GM12878 (cell line): ENCODE data around the gene DPAGT1. TPM values are rescaled to one million over a fixed set of nuclear protein-coding genes. Genes with fewer than 3 reads are reported as not detected.

Experiments used
- CHD4 ChIP-seq: fragments of 200-600 bp; sonication (generic); IDR thresholded peaks from 2 replicates; pipeline ENCODE4 v1.6.1; 2016; ENCODE audit warnings: mild to moderate bottlenecking
- E2F4 ChIP-seq: IDR thresholded peaks from 2 replicates; pipeline ENCODE4 v1.6.1; 2012; ENCODE audit warnings: low read depth, low read length, improper control_type of control experiment
- GABPA ChIP-seq: IDR thresholded peaks from 2 replicates; pipeline ENCODE4 v1.6.1; 2014; ENCODE audit warnings: antibody characterized with exemption, low read depth, mild to moderate bottlenecking, inconsistent platforms
- NFYB ChIP-seq: IDR thresholded peaks from 2 replicates; pipeline ENCODE4 v1.6.1; 2011; ENCODE audit warnings: low read depth, mild to moderate bottlenecking, low read length, improper control_type of control experiment, moderate library complexity; ENCODE audit not compliant: insufficient read depth
- SIX5 ChIP-seq: IDR thresholded peaks from 2 replicates; pipeline ENCODE4 v1.6.1; 2011; ENCODE audit warnings: mild to moderate bottlenecking, low read depth, low read length, moderate library complexity; ENCODE audit not compliant: severe bottlenecking
- SMAD1 ChIP-seq: fragments of 450-650 bp; IDR thresholded peaks from 2 replicates; pipeline ENCODE4 v1.6.1; 2018; ENCODE audit warnings: mild to moderate bottlenecking, low read depth; ENCODE audit not compliant: partially characterized antibody
- SMC3 ChIP-seq: IDR thresholded peaks from 2 replicates; pipeline ENCODE4 v1.6.1; 2011; ENCODE audit warnings: low read length, improper control_type of control experiment, borderline replicate concordance
- ZBTB40 ChIP-seq: fragments of 450-650 bp; IDR thresholded peaks from 2 replicates; pipeline ENCODE4 v1.6.1; 2016; ENCODE audit warnings: mild to moderate bottlenecking, moderate library complexity, borderline replicate concordance
- ZNF24 ChIP-seq: fragments of 450-650 bp; IDR thresholded peaks from 2 replicates; pipeline ENCODE4 v1.6.1; 2017; ENCODE audit warnings: antibody characterized with exemption, mild to moderate bottlenecking
- ZNF592 ChIP-seq: fragments of 450-650 bp; IDR thresholded peaks from 2 replicates; pipeline ENCODE4 v1.6.1; 2017; ENCODE audit warnings: mild to moderate bottlenecking, moderate library complexity
- polyA plus RNA-seq, 11 experiments: library from polyadenylated mRNA; depleted of rRNA in 4 of 11; unstranded in 6 of 11; stranded (reverse) in 5 of 11; fragments of >200 nt; fragmentation: Nextera tagmentation in 4 of 11; fragmentation: Illumina TruSeq in 1 of 11; extraction: Ambion mirVana in 4 of 11; extraction: Trizol in 1 of 11; gene quantifications; 1 replicate in 1 of 11; 2 replicates in 10 of 11; pipeline versions ENCODE4 v1.2.1 to v1.2.3, GENCODE V29; 2011 to 2016; ENCODE audit warnings: inconsistent platforms in 2 of 11, missing spikeins in 2 of 11, low read depth in 1 of 11
- total RNA-seq, 4 experiments: library from RNA; depleted of rRNA in 3 of 4; stranded (reverse); fragments of >200 nt in 3 of 4; fragmentation: Illumina TruSeq in 1 of 4; extraction: Trizol in 1 of 4; gene quantifications; 2 replicates each; pipeline versions ENCODE4 v1.2.1 to v1.2.3, GENCODE V29; 2013 to 2021
- TF ChIP-seq, protein P1 (sequence below): fragments of 450-650 bp; IDR thresholded peaks from 2 replicates; pipeline ENCODE4 v1.6.1; 2014; ENCODE audit warnings: mild to moderate bottlenecking
- TF ChIP-seq, protein P2 (sequence below): fragments of 450-650 bp; IDR thresholded peaks from 2 replicates; pipeline ENCODE4 v1.6.1; 2018; ENCODE audit warnings: mild to moderate bottlenecking, low read depth, moderate library complexity; ENCODE audit not compliant: partially characterized antibody

The DPAGT1 gene
- total and polyA plus RNA-seq, 10 of the 15 experiments (the other 5 are each of a cell fraction or from before 2014, with no cell fraction given) = 20.5 to 95.6 (median 54.3) TPM

DNA sequence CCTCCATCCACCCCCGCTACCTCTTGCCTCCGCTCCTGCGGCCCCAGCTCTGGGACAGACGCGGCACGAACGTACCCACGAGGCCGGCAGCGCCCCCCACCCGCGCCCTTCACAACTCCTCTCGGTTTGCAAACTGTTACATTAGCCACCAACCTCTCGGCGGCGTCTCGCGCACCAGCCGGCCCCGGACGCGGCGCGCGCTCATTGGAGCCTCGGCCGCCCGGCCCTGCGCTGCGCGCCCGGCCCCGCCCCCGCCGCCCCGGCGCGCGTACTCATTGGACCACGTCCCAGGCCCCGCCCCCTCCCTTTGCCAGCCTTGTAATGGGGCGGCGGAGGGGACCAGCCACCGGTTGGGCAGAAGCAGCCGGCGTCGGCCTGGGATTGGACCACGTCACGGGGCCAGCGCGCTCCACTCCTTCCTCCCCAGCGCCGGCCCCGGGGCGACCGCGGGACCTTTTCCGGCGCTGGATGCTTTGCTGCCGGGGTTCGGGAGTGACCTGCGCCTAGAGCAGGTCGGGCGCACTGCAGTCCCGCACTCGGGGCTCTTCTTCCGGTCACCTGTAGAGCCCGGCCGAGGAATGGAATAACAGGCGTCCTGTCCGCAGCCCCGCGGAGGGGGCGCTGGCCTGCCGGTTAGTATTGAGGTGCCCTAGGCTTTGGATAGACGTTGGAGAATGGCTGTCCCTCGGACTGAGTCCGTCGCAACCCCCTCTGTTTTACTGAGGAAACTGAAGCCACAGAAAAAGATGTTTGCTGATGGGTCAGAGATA lies 44.5 kb downstream of the DPAGT1 start, which contains the start of gene HYOU1 (continued):
- no peak for TF ChIP-seq SIX5
- TF ChIP-seq ZBTB40 = peak; percentile 57; the same call in 1 of the 2 replicates
- TF ChIP-seq SMAD1 = no peak
- TF ChIP-seq ZNF24 = no peak
- no peak for TF ChIP-seq CHD4
- TF ChIP-seq SMC3 = no peak; the same call in 1 of the 2 replicates
- TF ChIP-seq GABPA = no peak
- TF ChIP-seq E2F4 = no peak
- TF ChIP-seq, protein P1, sequence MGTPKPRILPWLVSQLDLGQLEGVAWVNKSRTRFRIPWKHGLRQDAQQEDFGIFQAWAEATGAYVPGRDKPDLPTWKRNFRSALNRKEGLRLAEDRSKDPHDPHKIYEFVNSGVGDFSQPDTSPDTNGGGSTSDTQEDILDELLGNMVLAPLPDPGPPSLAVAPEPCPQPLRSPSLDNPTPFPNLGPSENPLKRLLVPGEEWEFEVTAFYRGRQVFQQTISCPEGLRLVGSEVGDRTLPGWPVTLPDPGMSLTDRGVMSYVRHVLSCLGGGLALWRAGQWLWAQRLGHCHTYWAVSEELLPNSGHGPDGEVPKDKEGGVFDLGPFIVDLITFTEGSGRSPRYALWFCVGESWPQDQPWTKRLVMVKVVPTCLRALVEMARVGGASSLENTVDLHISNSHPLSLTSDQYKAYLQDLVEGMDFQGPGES = 0 out of 2 replicates have a peak, but pooled peaks have one; percentile 33
- TF ChIP-seq, protein P2, sequence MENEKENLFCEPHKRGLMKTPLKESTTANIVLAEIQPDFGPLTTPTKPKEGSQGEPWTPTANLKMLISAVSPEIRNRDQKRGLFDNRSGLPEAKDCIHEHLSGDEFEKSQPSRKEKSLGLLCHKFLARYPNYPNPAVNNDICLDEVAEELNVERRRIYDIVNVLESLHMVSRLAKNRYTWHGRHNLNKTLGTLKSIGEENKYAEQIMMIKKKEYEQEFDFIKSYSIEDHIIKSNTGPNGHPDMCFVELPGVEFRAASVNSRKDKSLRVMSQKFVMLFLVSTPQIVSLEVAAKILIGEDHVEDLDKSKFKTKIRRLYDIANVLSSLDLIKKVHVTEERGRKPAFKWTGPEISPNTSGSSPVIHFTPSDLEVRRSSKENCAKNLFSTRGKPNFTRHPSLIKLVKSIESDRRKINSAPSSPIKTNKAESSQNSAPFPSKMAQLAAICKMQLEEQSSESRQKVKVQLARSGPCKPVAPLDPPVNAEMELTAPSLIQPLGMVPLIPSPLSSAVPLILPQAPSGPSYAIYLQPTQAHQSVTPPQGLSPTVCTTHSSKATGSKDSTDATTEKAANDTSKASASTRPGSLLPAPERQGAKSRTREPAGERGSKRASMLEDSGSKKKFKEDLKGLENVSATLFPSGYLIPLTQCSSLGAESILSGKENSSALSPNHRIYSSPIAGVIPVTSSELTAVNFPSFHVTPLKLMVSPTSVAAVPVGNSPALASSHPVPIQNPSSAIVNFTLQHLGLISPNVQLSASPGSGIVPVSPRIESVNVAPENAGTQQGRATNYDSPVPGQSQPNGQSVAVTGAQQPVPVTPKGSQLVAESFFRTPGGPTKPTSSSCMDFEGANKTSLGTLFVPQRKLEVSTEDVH = no peak
- TF ChIP-seq ZNF592 = no peak
- peak; percentile 91 for TF ChIP-seq NFYB
